KMS-11 (cell line): ENCODE results near the gene FAP.

Source experiments
- H2AFZ ChIP-seq: fragments of 200-600 bp; sonication (generic); 2 replicates; pipeline ENCODE4 v1.6.1; 2016; ENCODE audit warnings: antibody characterized with exemption, mixed run types, low read depth
- H3K27ac ChIP-seq: fragments of 200-600 bp; sonication (generic); 2 replicates; pipeline ENCODE4 v1.6.1; 2016; ENCODE audit warnings: mild to moderate bottlenecking, mixed run types
- H3K27me3 ChIP-seq: fragments of 200-600 bp; sonication (generic); 2 replicates; pipeline ENCODE4 v1.6.1; 2017; ENCODE audit warnings: mild to moderate bottlenecking, low read depth, mixed run types, moderate library complexity; ENCODE audit not compliant: insufficient read depth
- H3K36me3 ChIP-seq: fragments of 200-600 bp; sonication (generic); 2 replicates; pipeline ENCODE4 v1.6.1; 2017; ENCODE audit warnings: mild to moderate bottlenecking, mixed run types; ENCODE audit not compliant: insufficient read depth
- H3K4me1 ChIP-seq: fragments of 200-600 bp; sonication (generic); 2 replicates; pipeline ENCODE4 v1.6.1; 2016; ENCODE audit warnings: mild to moderate bottlenecking, low read depth, mixed run types; ENCODE audit not compliant: poor library complexity, severe bottlenecking
- H3K4me2 ChIP-seq: fragments of 200-600 bp; sonication (generic); 2 replicates; pipeline ENCODE4 v1.7.0; 2016; ENCODE audit warnings: mild to moderate bottlenecking, mixed run types
- H3K4me3 ChIP-seq: fragments of 200-600 bp; sonication (generic); IDR thresholded peaks from 2 replicates; pipeline ENCODE4 v1.6.1; 2017; ENCODE audit warnings: low read depth, low read length, mixed read lengths; ENCODE audit not compliant: insufficient read depth
- H3K79me2 ChIP-seq: fragments of 200-600 bp; sonication (generic); 2 replicates; pipeline ENCODE4 v1.6.1; 2016; ENCODE audit warnings: low read depth, mixed run types; ENCODE audit not compliant: insufficient read depth
- H3K9ac ChIP-seq: fragments of 200-600 bp; sonication (generic); 2 replicates; pipeline ENCODE4 v1.6.1; 2016; ENCODE audit warnings: mild to moderate bottlenecking, mixed run types
- H4K20me1 ChIP-seq: fragments of 200-600 bp; sonication (generic); 2 replicates; pipeline ENCODE4 v1.6.1; 2016; ENCODE audit warnings: mild to moderate bottlenecking, mixed run types; ENCODE audit not compliant: insufficient read depth
- CTCF ChIP-seq: fragments of 200-600 bp; sonication (generic); conservative IDR thresholded peaks from 2 replicates; pipeline ENCODE4 v1.6.1; 2017; ENCODE audit warnings: low read depth, mild to moderate bottlenecking, antibody characterized with exemption, low read length, moderate library complexity, mixed read lengths

Gene FAP

DNA sequence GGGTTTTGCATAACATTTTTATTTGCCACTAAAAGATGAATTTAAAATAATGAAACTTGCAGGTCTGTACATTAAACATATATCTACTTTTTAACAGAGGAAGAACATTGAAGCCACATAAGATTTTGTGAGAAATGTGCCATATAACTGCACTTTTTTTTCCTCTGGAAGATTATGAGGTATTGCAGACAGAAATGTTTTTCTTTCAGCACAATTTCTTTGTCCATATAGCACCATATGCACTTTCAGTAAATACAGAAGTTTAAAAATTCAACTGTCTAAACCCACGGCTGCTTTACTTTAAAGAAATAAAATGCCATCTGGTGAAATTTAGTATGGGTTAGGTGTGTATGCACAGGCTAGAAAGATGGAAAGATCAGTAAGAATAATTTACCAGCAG is 470 bp upstream of the FAP start:
- Histone ChIP-seq H4K20me1 (no peaks in the 10 kb centered on the region), H3K4me3 (no peak overlapping the region), H3K79me2 (no peaks in the 10 kb centered on the region), H3K36me3 (no peaks in the 10 kb centered on the region), H3K4me2 (no peak overlapping the region), H3K27ac (no peak overlapping the region), H3K4me1 (no peaks in the 10 kb centered on the region), H3K9ac (no peak overlapping the region), H2AFZ (no peak overlapping the region), H3K27me3 (no peaks in the 10 kb centered on the region)
- no peak for TF ChIP-seq CTCF

DNA sequence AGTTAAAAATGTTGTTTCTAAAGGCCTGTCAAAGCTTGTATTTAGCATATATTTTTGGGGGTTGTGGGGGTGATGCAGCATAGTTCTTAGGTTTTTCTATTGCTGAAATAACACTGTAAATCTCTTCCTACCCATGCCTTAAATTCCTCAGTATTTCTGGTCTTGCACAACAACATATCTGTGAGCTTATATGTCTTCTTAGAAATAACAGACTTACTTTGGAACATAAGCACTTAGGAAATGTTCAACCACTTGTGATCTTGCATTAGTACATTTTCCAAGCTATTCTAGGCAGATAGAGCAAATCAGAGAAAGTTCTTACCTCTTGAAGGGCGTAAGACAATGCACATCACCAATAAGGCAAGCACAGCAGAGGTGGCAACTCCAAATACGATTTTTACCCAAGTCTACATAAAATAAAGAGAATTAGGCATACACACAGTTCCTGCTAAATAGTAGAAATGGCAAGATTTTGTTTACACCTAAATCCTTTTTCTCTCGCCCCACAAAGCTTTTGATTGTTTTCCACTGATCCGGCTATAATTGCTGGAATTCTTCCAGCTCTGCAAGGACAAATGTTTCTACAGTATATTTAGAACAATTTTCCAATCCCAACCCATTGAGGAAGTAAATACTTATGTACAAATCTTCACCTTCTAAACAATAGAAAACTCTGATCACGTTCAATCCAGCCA is 512 bp downstream of the FAP start:
- Histone ChIP-seq H3K27me3 (no peaks in the 10 kb centered on the region), H3K4me3 (no peak overlapping the region), H3K4me1 (no peaks in the 10 kb centered on the region), H4K20me1 (no peaks in the 10 kb centered on the region), H3K9ac (no peak overlapping the region), H3K36me3 (no peaks in the 10 kb centered on the region), H3K79me2 (no peaks in the 10 kb centered on the region), H3K27ac (no peak overlapping the region), H3K4me2 (no peak overlapping the region), H2AFZ (no peak overlapping the region)
- TF ChIP-seq CTCF, result no peak

GRCh38 chr2:162241571-162241970 is 1.7 kb downstream of the FAP start:
- H3K27me3 ChIP-seq, result no peaks in the 10 kb centered on the region
- no peak overlapping the region for H2AFZ ChIP-seq
- H3K79me2 ChIP-seq, result no peaks in the 10 kb centered on the region
- H3K4me3 ChIP-seq, result no peak overlapping the region
- H4K20me1 ChIP-seq, result no peaks in the 10 kb centered on the region
- H3K4me1 ChIP-seq, result no peaks in the 10 kb centered on the region
- no peak overlapping the region for H3K4me2 ChIP-seq
- H3K27ac ChIP-seq, result no peak overlapping the region
- H3K9ac ChIP-seq, result no peak overlapping the region
- TF ChIP-seq CTCF, result no peak
- H3K36me3 ChIP-seq, result no peaks in the 10 kb centered on the region

DNA sequence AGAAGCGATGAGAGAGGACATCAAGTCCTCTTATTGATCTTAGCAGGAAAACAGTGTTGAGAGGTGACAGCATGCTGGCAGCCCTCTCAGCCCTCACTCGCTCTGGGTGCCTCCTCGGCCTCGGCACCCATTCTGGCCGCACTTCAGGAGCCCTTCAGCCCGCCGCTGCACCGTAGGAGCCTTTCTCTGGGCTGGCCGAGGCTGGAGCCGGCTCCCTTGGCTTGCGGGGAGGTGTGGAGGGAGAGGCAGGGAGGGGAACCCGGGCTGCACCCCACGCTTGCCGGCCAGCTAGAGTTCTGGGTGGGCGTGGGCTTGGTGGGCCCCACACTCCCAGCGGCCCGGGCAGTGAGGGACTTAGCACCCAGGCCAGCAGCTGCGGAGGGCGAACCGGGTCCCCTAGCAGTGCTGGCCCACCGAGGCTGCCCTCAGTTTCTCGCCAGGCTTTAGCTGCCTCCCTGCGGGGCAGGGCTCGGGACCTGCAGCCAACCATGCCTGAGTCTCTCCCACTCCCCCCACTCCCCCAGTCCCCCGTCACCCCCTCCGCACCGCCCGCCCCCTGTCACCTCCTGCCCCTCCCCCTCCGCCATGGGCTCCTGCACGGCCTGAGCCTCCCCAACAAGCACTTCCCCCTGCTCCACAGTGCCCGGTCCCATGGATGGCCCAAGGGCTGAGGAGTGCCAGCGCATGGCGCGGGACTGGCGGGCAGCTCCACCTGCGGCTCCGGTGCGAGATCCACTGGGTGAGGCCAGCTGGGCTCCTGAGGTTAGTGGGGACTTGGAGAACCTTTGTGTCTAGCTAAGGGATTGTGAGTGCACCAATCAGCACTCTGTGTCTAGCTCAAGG is 8.4 kb downstream of the FAP start:
- Histone ChIP-seq H3K27ac (no peak overlapping the region), H3K4me1 (no peaks in the 10 kb centered on the region), H3K36me3 (no peaks in the 10 kb centered on the region), H3K9ac (no peak overlapping the region), H3K4me3 (no peak overlapping the region), H4K20me1 (no peaks in the 10 kb centered on the region), H3K4me2 (no peak overlapping the region), H3K79me2 (no peaks in the 10 kb centered on the region), H2AFZ (no peak overlapping the region), H3K27me3 (no peaks in the 10 kb centered on the region)
- no peak for TF ChIP-seq CTCF
